ENCODE measurements around the gene TMTC2.

Gene TMTC2

GRCh38 chr12:82686168-82687020 lies at the start of gene TMTC2:
TSS of gene TMTC2 (plus strand) at chr12:82686906.
- DNase-seq, result peak; percentile 90

GRCh38 chr12:82638324-82638723 lies 48.4 kb upstream of the TMTC2 start:
- no peak for DNase-seq

- no peak for DNase-seq
These were observed 41.8 kb upstream of the TMTC2 start for GRCh38 chr12:82644896-82645295.

GRCh38 chr12:82645414-82645813 lies 41.3 kb upstream of the TMTC2 start:
- DNase-seq, result no peak

- no peak for DNase-seq
These were observed 38.9 kb upstream of the TMTC2 start for GRCh38 chr12:82647853-82648252.

- no peak for DNase-seq
These were observed 38.3 kb upstream of the TMTC2 start for GRCh38 chr12:82648259-82648909.

- DNase-seq, result no peak
These were observed 35.9 kb upstream of the TMTC2 start for GRCh38 chr12:82650627-82651337.

GRCh38 chr12:82651489-82651888 lies 35.2 kb upstream of the TMTC2 start:
- no peak for DNase-seq

- DNase-seq, result no peak
These were observed 34.6 kb upstream of the TMTC2 start for GRCh38 chr12:82652071-82652470.

- DNase-seq, result no peak
These were observed 31.0 kb upstream of the TMTC2 start for GRCh38 chr12:82655751-82656150.

GRCh38 chr12:82659343-82660207 lies 27.1 kb upstream of the TMTC2 start:
- no peak for DNase-seq

GRCh38 chr12:82660541-82661325 lies 26.0 kb upstream of the TMTC2 start:
- DNase-seq, result no peak

GRCh38 chr12:82663893-82664292 lies 22.8 kb upstream of the TMTC2 start:
- DNase-seq, result no peak

- no peak for DNase-seq
These were observed 21.4 kb upstream of the TMTC2 start for GRCh38 chr12:82665142-82665923.

GRCh38 chr12:82666830-82667229 lies 19.9 kb upstream of the TMTC2 start:
- no peak for DNase-seq

- no peak for DNase-seq
These were observed 15.0 kb upstream of the TMTC2 start for GRCh38 chr12:82671673-82672195.

GRCh38 chr12:82672811-82673495 lies 13.8 kb upstream of the TMTC2 start:
- no peak for DNase-seq

GRCh38 chr12:82673698-82674097 lies 13.0 kb upstream of the TMTC2 start:
- no peak for DNase-seq

GRCh38 chr12:82675246-82675645 lies 11.5 kb upstream of the TMTC2 start:
- no peak for DNase-seq

- DNase-seq, result no peak
These were observed 4.4 kb upstream of the TMTC2 start for GRCh38 chr12:82682326-82682725.

Measured in stimulated activated CD4-positive, alpha-beta T cell treated with anti-CD3 and anti-CD28 coated beads, Interleukin-12 subunit alpha, Interleukin-12 subunit beta, amount 100 ng/mL, for 4 hours (primary cell).